CD4-positive, alpha-beta T cell (primary cell): ENCODE measurements around the gene ZFPM1. TPM values are rescaled to one million over a fixed set of nuclear protein-coding genes. Genes with fewer than 3 reads are reported as not detected.

Experiments used
- ATAC-seq: fragments of 200-7000 bp; cut with Tn5 transposase; one replicate; pipeline ENCODE4 v1.10.0; 2022; ENCODE audit warnings: mild to moderate bottlenecking; ENCODE audit not compliant: poor library complexity
- CTCF ChIA-PET: fragments of 350-600 bp; sonication (Branson Sonifier 250); formaldehyde crosslinking; loops from one replicate; lab custom pipeline; 2021; ENCODE audit warnings: antibody characterized with exemption, inconsistent platforms; lab: Charles Lee
- POLR2A ChIA-PET: fragments of 350-600 bp; sonication (Branson Sonifier 250); formaldehyde crosslinking; loops from one replicate; lab custom pipeline; 2021; ENCODE audit warnings: antibody characterized with exemption, inconsistent platforms; lab: Charles Lee
- DNase-seq, 14 experiments: peaks; one replicate each; pipeline ENCODE4 v3.0.0-alpha.2; 2013 to 2020; ENCODE audit warnings: mixed read lengths in 2 of 14
- H3K27ac ChIP-seq, 2 donors: one replicate each; pipeline versions ENCODE4 v1.5.1 to v1.7.0; 2013; ENCODE audit warnings: low read length in 2 of 2, low read depth in 1 of 2, mild to moderate bottlenecking in 1 of 2
- H3K27me3 ChIP-seq, 2 experiments: 1 replicate in 1 of 2; 2 replicates in 1 of 2; pipeline versions ENCODE4 v1.6.1 to v1.7.0; 2013; ENCODE audit warnings: low read length in 2 of 2, control low read depth in 1 of 2, mild to moderate bottlenecking in 1 of 2, moderate library complexity in 1 of 2; ENCODE audit not compliant: insufficient read depth in 2 of 2, control insufficient read depth in 1 of 2
- H3K36me3 ChIP-seq: one replicate; pipeline ENCODE4 v1.6.1; 2013; ENCODE audit warnings: low read length, control low read depth; ENCODE audit not compliant: insufficient read depth
- H3K4me1 ChIP-seq: one replicate; pipeline ENCODE4 v1.6.1; 2013; ENCODE audit warnings: low read length, control low read depth; ENCODE audit not compliant: insufficient read depth
- H3K4me3 ChIP-seq: one replicate; pipeline ENCODE4 v1.5.1; 2013; ENCODE audit warnings: mild to moderate bottlenecking, low read length, moderate library complexity
- H3K9me3 ChIP-seq, 2 experiments: 1 replicate in 1 of 2; 2 replicates in 1 of 2; pipeline versions ENCODE4 v1.6.1 to v1.7.0; 2013; ENCODE audit warnings: low read length in 2 of 2, mild to moderate bottlenecking in 2 of 2, control low read depth in 1 of 2, moderate library complexity in 1 of 2; ENCODE audit not compliant: control insufficient read depth in 1 of 2, insufficient read depth in 1 of 2
- H3K27ac Mint-ChIP-seq: one replicate; pipeline ENCODE4 v1.8.0; 2020; ENCODE audit warnings: mixed read lengths
- H3K27me3 Mint-ChIP-seq: one replicate; pipeline ENCODE4 v1.8.0; 2021; ENCODE audit warnings: mixed read lengths
- H3K36me3 Mint-ChIP-seq: one replicate; pipeline ENCODE4 v1.8.0; 2021; ENCODE audit warnings: low read depth, mixed read lengths
- H3K4me1 Mint-ChIP-seq: one replicate; pipeline ENCODE4 v1.8.0; 2021; ENCODE audit warnings: low read depth, mixed read lengths
- H3K4me3 Mint-ChIP-seq: one replicate; pipeline ENCODE4 v1.8.0; 2020; ENCODE audit warnings: mild to moderate bottlenecking, mixed read lengths
- H3K9me3 Mint-ChIP-seq: one replicate; pipeline ENCODE4 v1.8.0; 2020; ENCODE audit warnings: mixed read lengths
- intact Hi-C, 2 experiments: fragments of 100-400 bp; cut with DNase I in 1 of 2; cut with micrococcal nuclease in 1 of 2; formaldehyde crosslinking; loops; one replicate each; pipeline versions ENCODE4 v1.15.1 to v1.9.0; 2023 to 2025; cut with DNase I, micrococcal nuclease
- total RNA-seq, 174 experiments: library from RNA in 2 of 174; stranded (reverse) in 2 of 174; gene quantifications; one replicate each; pipeline ENCODE4 v1.2.3 and lab custom pipeline; 2021 to 2026
- TF ChIP-seq, protein P1 (sequence below): fragments of 200-600 bp; IDR thresholded peaks from one replicate; pipeline ENCODE4 v1.8.0; 2022; ENCODE audit warnings: antibody characterized with exemption, mild to moderate bottlenecking

ZFPM1 gene
- total RNA-seq, 2 experiments from 2014 or later, result 22.8 to 24.2 TPM

DNA sequence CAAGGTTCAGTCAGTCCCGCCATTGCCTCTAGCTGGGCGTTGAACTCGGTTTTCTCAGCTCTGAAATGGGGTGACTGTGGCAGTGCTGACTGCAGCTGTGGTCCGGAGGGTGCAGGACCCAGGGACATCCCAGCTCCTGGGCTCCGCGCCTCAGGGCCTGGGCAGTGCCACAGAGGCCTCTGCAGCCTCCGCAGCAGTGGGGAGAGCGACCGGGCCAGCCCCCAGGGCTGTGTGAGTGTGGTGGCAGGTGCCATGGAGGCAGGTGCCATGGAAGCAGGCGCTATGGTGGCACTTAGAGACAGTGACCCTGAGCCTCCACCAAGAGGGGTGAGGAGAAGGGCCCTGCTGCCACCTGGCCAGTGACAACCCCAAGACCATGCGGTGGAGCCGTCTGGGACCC is 39.4 kb upstream of the ZFPM1 start:
- no peaks in the 10 kb centered on the region for H3K4me1 ChIP-seq
- no peaks in the 10 kb centered on the region for H3K27me3 Mint-ChIP-seq
- intact Hi-C loops, result no loop called here
- H3K9me3 Mint-ChIP-seq, result no peaks in the 10 kb centered on the region
- POLR2A ChIA-PET, result no interaction called here
- no peak overlapping the region for H3K27ac Mint-ChIP-seq
- CTCF ChIA-PET, result no interaction called here
- no peaks in the 10 kb centered on the region for H3K9me3 ChIP-seq
- H3K27me3 ChIP-seq, result peaks cover 0 to 3% of the 10 kb centered on the region in 2 experiments
- TF ChIP-seq, protein P1, sequence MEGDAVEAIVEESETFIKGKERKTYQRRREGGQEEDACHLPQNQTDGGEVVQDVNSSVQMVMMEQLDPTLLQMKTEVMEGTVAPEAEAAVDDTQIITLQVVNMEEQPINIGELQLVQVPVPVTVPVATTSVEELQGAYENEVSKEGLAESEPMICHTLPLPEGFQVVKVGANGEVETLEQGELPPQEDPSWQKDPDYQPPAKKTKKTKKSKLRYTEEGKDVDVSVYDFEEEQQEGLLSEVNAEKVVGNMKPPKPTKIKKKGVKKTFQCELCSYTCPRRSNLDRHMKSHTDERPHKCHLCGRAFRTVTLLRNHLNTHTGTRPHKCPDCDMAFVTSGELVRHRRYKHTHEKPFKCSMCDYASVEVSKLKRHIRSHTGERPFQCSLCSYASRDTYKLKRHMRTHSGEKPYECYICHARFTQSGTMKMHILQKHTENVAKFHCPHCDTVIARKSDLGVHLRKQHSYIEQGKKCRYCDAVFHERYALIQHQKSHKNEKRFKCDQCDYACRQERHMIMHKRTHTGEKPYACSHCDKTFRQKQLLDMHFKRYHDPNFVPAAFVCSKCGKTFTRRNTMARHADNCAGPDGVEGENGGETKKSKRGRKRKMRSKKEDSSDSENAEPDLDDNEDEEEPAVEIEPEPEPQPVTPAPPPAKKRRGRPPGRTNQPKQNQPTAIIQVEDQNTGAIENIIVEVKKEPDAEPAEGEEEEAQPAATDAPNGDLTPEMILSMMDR, result no peak
- DNase-seq (no peak), ATAC-seq (no peak)
- no peak overlapping the region for H3K4me3 ChIP-seq
- H3K4me3 Mint-ChIP-seq, result no peak overlapping the region
- no peaks in the 10 kb centered on the region for H3K36me3 ChIP-seq
- no peak overlapping the region for H3K27ac ChIP-seq
- H3K4me1 Mint-ChIP-seq, result no peaks in the 10 kb centered on the region
- H3K36me3 Mint-ChIP-seq, result no peaks in the 10 kb centered on the region

- intact Hi-C loops, result no loop called here
- ATAC-seq (no peak), DNase-seq (no peak)
- TF ChIP-seq, protein P1, result no peak
- no peak overlapping the region for H3K4me3 ChIP-seq
- H3K4me1 ChIP-seq, result no peaks in the 10 kb centered on the region
- Mint-ChIP-seq H3K36me3 (no peaks in the 10 kb centered on the region), H3K27me3 (no peaks in the 10 kb centered on the region), H3K27ac (no peak overlapping the region), H3K4me1 (no peaks in the 10 kb centered on the region), H3K4me3 (no peak overlapping the region), H3K9me3 (no peaks in the 10 kb centered on the region)
- H3K9me3 ChIP-seq, result no peaks in the 10 kb centered on the region
- ChIA-PET CTCF (no interaction called here), POLR2A (no interaction called here)
- H3K27me3 ChIP-seq, result peaks cover 0 to 3% of the 10 kb centered on the region in 2 experiments
- H3K27ac ChIP-seq, result no peak overlapping the region
- H3K36me3 ChIP-seq, result no peaks in the 10 kb centered on the region
These were observed 38.3 kb upstream of the ZFPM1 start for GRCh38 chr16:88414521-88415380.

DNA sequence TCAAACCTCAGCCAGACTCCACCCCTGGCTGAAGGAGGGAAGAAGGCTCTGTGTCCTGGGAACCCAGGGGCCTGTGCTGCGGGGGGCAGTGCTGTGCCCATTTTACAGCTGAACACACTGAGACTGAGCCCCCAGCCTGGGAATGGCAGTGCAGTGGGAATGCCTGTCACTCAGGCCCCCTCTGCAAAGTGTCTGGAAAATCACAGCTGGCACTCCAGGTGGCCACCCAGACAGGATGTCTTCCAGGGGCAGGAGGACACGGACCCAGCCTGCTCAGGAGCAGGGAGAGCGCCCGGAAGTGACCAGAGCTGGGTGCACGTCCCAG is 37.7 kb upstream of the ZFPM1 start:
- CTCF ChIA-PET, result no interaction called here
- POLR2A ChIA-PET, result no interaction called here
- intact Hi-C loops, result no loop called here
- Mint-ChIP-seq H3K27ac (no peak overlapping the region), H3K27me3 (no peaks in the 10 kb centered on the region), H3K4me1 (no peaks in the 10 kb centered on the region), H3K4me3 (no peak overlapping the region), H3K9me3 (no peaks in the 10 kb centered on the region), H3K36me3 (no peaks in the 10 kb centered on the region)
- no peak for ATAC-seq
- H3K27ac ChIP-seq, result no peak overlapping the region
- TF ChIP-seq, protein P1, result no peak
- H3K9me3 ChIP-seq, result no peaks in the 10 kb centered on the region
- no peaks in the 10 kb centered on the region for H3K4me1 ChIP-seq
- H3K36me3 ChIP-seq, result no peaks in the 10 kb centered on the region
- no peak for DNase-seq
- H3K27me3 ChIP-seq, result peaks cover 0 to 3% of the 10 kb centered on the region in 2 experiments
- H3K4me3 ChIP-seq, result no peak overlapping the region
